Right hindlimb (tissue), 1 donor: ENCODE data around the gene NXN.
"Not testable (repeated sequence)": the region's sequence is repeated elsewhere in the genome, so short reads cannot be mapped to it uniquely, and the experiment has no call there.

Experiments used
- DNase-seq: peaks from one replicate; pipeline ENCODE4 v3.0.0-alpha.2; 2018

NXN gene

GRCh38 chr17:752620-753219 is 226.9 kb downstream of the NXN start:
- peak; percentile 85 for DNase-seq

GRCh38 chr17:752002-752619 is 227.5 kb downstream of the NXN start, which contains the start of gene GEMIN4:
GEMIN4 (minus strand) TSS chr17:752264; CDS start chr17:752142, 122 bp downstream.
- peak; percentile 96 for DNase-seq

- DNase-seq: peak; percentile 30
Observed at GRCh38 chr17:751269-752001, 228.1 kb downstream of the NXN start.

GRCh38 chr17:750431-751037 is 229.0 kb downstream of the NXN start:
- DNase-seq: no peak

- not testable (repeated sequence) for DNase-seq
Observed at GRCh38 chr17:749359-749758, 230.2 kb downstream of the NXN start.
